Large intestine (tissue), 12 donors: ENCODE data around the gene GNG5. TPM values are rescaled to one million over a fixed set of nuclear protein-coding genes. Genes with fewer than 3 reads are reported as not detected.
A peak's percentile ranks its signal among the peaks of the same experiment; 100 is the strongest.

Source experiments
- DNase-seq, 2 donors: peaks; one replicate each; pipeline versions ENCODE4 v3.0.0 to v3.0.0-alpha.2; 2013
- H3K27ac ChIP-seq: one replicate; pipeline ENCODE4 v1.5.1; 2013; ENCODE audit warnings: low read length
- H3K27me3 ChIP-seq: 2 replicates; pipeline ENCODE4 v1.6.1; 2013; ENCODE audit warnings: low read length; ENCODE audit not compliant: control insufficient read depth, insufficient read depth
- H3K36me3 ChIP-seq: 2 replicates; pipeline ENCODE4 v1.6.1; 2013; ENCODE audit warnings: low read length; ENCODE audit not compliant: control insufficient read depth, insufficient read depth
- H3K4me1 ChIP-seq: one replicate; pipeline ENCODE4 v1.6.1; 2013; ENCODE audit warnings: low read length; ENCODE audit not compliant: control insufficient read depth, insufficient read depth
- H3K4me3 ChIP-seq: one replicate; pipeline ENCODE4 v1.5.1; 2013; ENCODE audit warnings: low read length
- H3K9me3 ChIP-seq: one replicate; pipeline ENCODE4 v1.6.1; 2013; ENCODE audit warnings: mild to moderate bottlenecking, low read depth, low read length, moderate library complexity; ENCODE audit not compliant: control insufficient read depth
- WGBS: methylation state at CpG from one replicate; pipeline ENCODE4 v1.1.5; 2013; ENCODE audit warnings: low lambda C conversion rate; ENCODE audit not compliant: insufficient coverage; 5-methylcytosine and 5-hydroxymethylcytosine counted together
- long read RNA-seq, 11 donors: transcript quantifications; one replicate each; lab custom pipeline, GENCODE V29; 2026
- polyA plus RNA-seq: library from polyadenylated mRNA; unstranded; fragments of 120-200 nt; gene quantifications from one replicate; pipeline ENCODE4 v1.2.1, GENCODE V29; 2013

GNG5 gene
- 200 TPM for polyA plus RNA-seq
- long read RNA-seq, donor 1, transcript GNG5-201 (3 exons, 920 nt): major isoform, 132 of 133 reads
- long read RNA-seq, donor 1, partial matches to known transcripts: 0 of 133 reads
- long read RNA-seq, donor 1, other reads (novel, unspliced or antisense): 0 of 133 reads
- long read RNA-seq, donor 2, transcript GNG5-201 (3 exons, 920 nt): major isoform, 247 of 277 reads
- long read RNA-seq, donor 2, partial matches to known transcripts: 28 of 277 reads
- long read RNA-seq, donor 2, other reads (novel, unspliced or antisense): 0 of 277 reads
- long read RNA-seq, donor 3: 0 reads
- long read RNA-seq, donor 4, transcript GNG5-201 (3 exons, 920 nt): major isoform, 35 of 35 reads
- long read RNA-seq, donor 4, partial matches to known transcripts: 0 of 35 reads
- long read RNA-seq, donor 4, other reads (novel, unspliced or antisense): 0 of 35 reads
- long read RNA-seq, donor 5, transcript GNG5-201 (3 exons, 920 nt): major isoform, 140 of 148 reads
- long read RNA-seq, donor 5, partial matches to known transcripts: 7 of 148 reads
- long read RNA-seq, donor 5, other reads (novel, unspliced or antisense): 0 of 148 reads
- long read RNA-seq, donor 6, transcript GNG5-201 (3 exons, 920 nt): major isoform, 237 of 257 reads
- long read RNA-seq, donor 6, partial matches to known transcripts: 12 of 257 reads
- long read RNA-seq, donor 6, other reads (novel, unspliced or antisense): 5 of 257 reads
- long read RNA-seq, donor 7, transcript GNG5-201 (3 exons, 920 nt): major isoform, 129 of 129 reads
- long read RNA-seq, donor 7, partial matches to known transcripts: 0 of 129 reads
- long read RNA-seq, donor 7, other reads (novel, unspliced or antisense): 0 of 129 reads
- long read RNA-seq, donor 8, transcript GNG5-201 (3 exons, 920 nt): major isoform, 364 of 393 reads
- long read RNA-seq, donor 8, partial matches to known transcripts: 18 of 393 reads
- long read RNA-seq, donor 8, other reads (novel, unspliced or antisense): 9 of 393 reads
- long read RNA-seq, donor 9, transcript GNG5-201 (3 exons, 920 nt): major isoform, 160 of 163 reads
- long read RNA-seq, donor 9, partial matches to known transcripts: 0 of 163 reads
- long read RNA-seq, donor 9, other reads (novel, unspliced or antisense): 0 of 163 reads
- long read RNA-seq, donor 10, transcript GNG5-201 (3 exons, 920 nt): major isoform, 316 of 329 reads
- long read RNA-seq, donor 10, partial matches to known transcripts: 11 of 329 reads
- long read RNA-seq, donor 10, other reads (novel, unspliced or antisense): 0 of 329 reads
- long read RNA-seq, donor 11, transcript GNG5-201 (3 exons, 920 nt): major isoform, 167 of 168 reads
- long read RNA-seq, donor 11, partial matches to known transcripts: 0 of 168 reads
- long read RNA-seq, donor 11, other reads (novel, unspliced or antisense): 0 of 168 reads

DNA sequence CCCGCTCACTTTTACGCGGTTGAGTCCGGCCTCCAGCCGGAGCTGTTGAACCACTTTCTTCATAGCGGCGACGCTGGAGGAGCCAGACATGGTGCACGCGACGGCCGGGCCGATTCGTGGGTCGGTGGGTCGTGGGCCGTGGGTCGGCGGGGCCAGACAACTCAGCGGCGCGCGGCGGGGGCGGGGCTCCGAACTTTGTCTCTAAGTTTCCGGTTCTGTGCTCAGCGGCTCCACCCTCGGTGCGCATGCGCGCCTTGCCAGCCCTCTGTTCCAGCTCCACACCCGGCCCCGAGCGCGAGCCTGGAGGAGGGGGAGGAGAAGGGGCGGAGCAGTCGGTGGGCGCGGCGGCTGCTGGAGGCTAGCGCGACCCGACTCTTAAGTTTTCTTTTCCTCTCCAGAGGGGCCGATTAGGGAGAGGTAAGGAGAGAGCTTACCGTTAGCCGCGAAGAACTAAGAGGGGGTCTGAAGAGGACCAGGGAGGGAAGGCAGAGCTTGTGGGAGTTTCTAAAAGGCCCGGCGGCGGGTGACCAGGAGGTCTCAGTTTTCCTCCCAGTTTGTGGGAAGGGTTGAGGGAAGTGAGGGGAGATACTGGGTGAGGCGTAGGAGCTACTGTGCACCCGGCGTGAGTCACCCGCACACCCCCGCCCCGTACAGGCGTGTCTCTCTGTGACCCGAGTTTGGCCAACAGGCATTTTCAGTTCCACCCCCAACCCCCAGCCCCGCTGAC is at the start of gene GNG5, which contains the start of gene SPATA1:
Gene GNG5 (minus strand): TSS at position 580 of the 727 bp plus-strand sequence. CDS start 490 bp downstream, at position 90.
Gene SPATA1 (plus strand): TSS at position 385 of the 727 bp plus-strand sequence. CDS start 9,974 bp downstream, outside the sequence.
- peak; percentile 98 to 99 for DNase-seq
- no peaks in the 10 kb centered on the region for H3K4me1 ChIP-seq
- peaks cover 4% of the 10 kb centered on the region for H3K9me3 ChIP-seq
- H3K27me3 ChIP-seq: no peaks in the 10 kb centered on the region
- H3K4me3 ChIP-seq: peak within 1 kb of the TSS; percentile 84
- H3K36me3 ChIP-seq: peaks cover 2% of the 10 kb centered on the region
- peak within 1 kb of the TSS; percentile 95 for H3K27ac ChIP-seq
- no CpG with 5 or more reads among the region's 60 CpGs for WGBS

- DNase-seq: no peak
Measured at GRCh38 chr1:84550826-84551225, 44.4 kb upstream of the GNG5 start.

DNA sequence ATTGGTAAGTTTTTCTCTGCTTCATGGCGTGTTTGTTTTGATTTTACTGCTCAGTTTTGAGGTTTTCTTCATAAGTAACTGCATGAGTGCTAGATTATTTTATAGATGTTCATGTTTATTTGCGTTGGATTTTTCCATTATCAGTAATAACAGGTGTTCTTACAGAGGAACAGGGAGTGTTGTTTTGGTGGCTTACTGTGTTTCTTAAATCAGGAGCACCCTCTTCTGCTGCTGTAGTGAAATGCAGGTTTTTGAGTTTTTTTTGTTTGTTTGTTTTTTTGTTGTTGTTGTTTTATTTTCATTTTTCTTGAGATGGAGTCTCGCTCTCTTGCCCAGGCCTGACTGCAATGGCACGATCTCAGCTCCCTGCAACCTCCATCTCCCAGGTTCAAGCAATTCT is 35.3 kb upstream of the GNG5 start:
- WGBS: 80% methylated on average over 1 of the region's 4 CpGs
- no peaks in the 10 kb centered on the region for H3K9me3 ChIP-seq
- H3K4me3 ChIP-seq: no peak overlapping the region
- no peak for DNase-seq
- no peaks in the 10 kb centered on the region for H3K4me1 ChIP-seq
- H3K27me3 ChIP-seq: no peaks in the 10 kb centered on the region
- peaks cover 2% of the 10 kb centered on the region for H3K36me3 ChIP-seq
- H3K27ac ChIP-seq: no peak overlapping the region

More at GRCh38 chr1:84550826-84551225, 44.4 kb upstream of the GNG5 start:
- H3K27me3 ChIP-seq: no peaks in the 10 kb centered on the region
- no peak overlapping the region for H3K4me3 ChIP-seq
- WGBS: 100% methylated on average over 2 of the region's 2 CpGs
- no peaks in the 10 kb centered on the region for H3K4me1 ChIP-seq
- no peak overlapping the region for H3K27ac ChIP-seq
- no peaks in the 10 kb centered on the region for H3K9me3 ChIP-seq
- peaks cover 4% of the 10 kb centered on the region for H3K36me3 ChIP-seq

GRCh38 chr1:84540759-84541158 is 34.4 kb upstream of the GNG5 start:
- no CpG with 5 or more reads among the region's 1 CpG for WGBS
- Histone ChIP-seq H3K27ac (no peak overlapping the region), H3K4me3 (no peak overlapping the region), H3K36me3 (peaks cover 2% of the 10 kb centered on the region), H3K27me3 (no peaks in the 10 kb centered on the region), H3K4me1 (no peaks in the 10 kb centered on the region), H3K9me3 (no peaks in the 10 kb centered on the region)
- DNase-seq: no peak

DNA sequence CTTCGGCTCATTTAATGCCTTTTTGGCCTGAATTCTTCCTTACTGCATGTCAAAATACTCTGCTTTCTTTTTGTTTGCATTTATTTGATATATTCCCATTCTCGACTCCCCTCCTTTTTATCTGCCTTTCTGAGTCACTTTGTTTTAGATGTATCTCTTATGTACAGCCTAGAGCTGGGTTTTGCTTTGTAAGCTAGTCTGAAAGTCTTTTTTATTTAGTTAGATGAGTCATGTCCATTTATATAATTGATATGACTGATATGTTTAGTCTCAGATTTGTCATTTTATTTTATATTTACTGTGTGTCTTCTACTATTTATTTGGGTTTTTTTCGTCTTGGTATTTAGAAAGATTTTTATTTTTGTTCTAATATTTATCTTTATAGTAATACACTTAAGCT is 33.6 kb upstream of the GNG5 start:
- Histone ChIP-seq H3K9me3 (no peaks in the 10 kb centered on the region), H3K36me3 (peaks cover 2% of the 10 kb centered on the region), H3K27ac (no peak overlapping the region), H3K27me3 (no peaks in the 10 kb centered on the region), H3K4me1 (no peaks in the 10 kb centered on the region), H3K4me3 (no peak overlapping the region)
- no peak for DNase-seq
- whole genome bisulfite sequencing: 74% methylated on average over 3 of the region's 3 CpGs

DNA sequence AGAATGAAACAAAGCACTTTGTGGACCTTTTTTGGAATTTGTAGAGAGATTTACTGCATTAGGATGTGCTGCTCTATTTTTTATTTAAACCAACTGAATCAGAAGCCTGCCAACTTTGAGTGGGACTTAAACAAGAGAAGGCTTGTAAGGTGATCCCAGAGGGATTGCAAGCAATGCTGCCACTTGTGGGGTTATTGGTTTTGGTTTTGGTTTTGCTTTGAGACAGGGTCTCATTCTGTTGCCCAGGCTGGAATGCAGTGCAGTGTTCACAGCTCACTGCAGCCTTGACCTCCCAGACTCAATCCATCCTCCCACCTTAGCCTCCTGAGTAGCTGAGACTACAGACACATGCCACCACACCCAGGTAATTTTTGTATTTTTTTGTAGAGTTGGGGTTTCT is 32.2 kb upstream of the GNG5 start:
- no peak overlapping the region for H3K27ac ChIP-seq
- H3K36me3 ChIP-seq: peaks cover 2% of the 10 kb centered on the region
- no peak overlapping the region for H3K4me3 ChIP-seq
- H3K9me3 ChIP-seq: no peaks in the 10 kb centered on the region
- H3K4me1 ChIP-seq: no peaks in the 10 kb centered on the region
- H3K27me3 ChIP-seq: no peaks in the 10 kb centered on the region
- DNase-seq: no peak

DNA sequence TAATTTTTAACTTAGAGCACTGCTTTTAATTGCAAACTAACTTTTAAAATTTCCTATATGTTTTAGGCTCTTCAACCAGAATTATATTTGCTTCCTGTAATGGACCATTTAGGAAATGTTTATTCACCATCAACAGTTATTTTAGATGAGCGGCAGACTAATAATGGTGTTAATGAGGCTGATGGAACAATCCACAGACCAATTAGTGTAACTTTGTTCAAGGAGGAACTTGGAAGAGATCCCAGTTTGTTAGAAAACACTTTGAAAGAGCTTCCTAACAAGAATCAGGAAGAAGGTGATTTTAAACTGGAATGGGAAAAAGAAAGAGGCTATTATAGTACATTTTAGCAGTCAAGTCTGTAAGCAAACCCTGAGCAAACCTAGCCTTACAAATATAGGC is 19.4 kb upstream of the GNG5 start:
- Histone ChIP-seq H3K9me3 (no peaks in the 10 kb centered on the region), H3K4me1 (no peaks in the 10 kb centered on the region), H3K36me3 (no peaks in the 10 kb centered on the region), H3K27ac (no peak overlapping the region), H3K27me3 (no peaks in the 10 kb centered on the region), H3K4me3 (no peak overlapping the region)
- no peak for DNase-seq
- WGBS: 100% methylated on average over 1 of the region's 1 CpG

DNA sequence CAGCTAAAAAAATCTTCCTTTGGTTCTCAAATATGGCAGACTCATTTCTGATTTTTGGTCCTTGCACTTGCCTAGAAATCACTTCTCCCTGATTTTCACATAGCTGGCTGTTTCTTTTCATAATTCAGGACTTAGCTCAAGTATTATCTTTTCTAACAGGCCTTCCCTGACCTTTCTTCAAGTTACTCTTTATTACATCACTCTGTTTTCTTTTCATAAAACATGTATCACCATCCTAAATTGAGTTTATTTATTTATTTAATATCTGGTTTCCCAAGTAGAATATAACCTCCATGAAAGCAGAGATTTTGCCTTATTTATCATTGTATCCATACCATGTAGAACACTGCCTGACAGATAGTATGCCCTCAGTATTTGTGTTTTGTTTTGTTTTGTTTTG is 18.2 kb upstream of the GNG5 start:
- no peaks in the 10 kb centered on the region for H3K9me3 ChIP-seq
- H3K27ac ChIP-seq: no peak overlapping the region
- H3K36me3 ChIP-seq: no peaks in the 10 kb centered on the region
- H3K4me1 ChIP-seq: no peaks in the 10 kb centered on the region
- H3K4me3 ChIP-seq: no peak overlapping the region
- H3K27me3 ChIP-seq: no peaks in the 10 kb centered on the region
- no peak for DNase-seq

DNA sequence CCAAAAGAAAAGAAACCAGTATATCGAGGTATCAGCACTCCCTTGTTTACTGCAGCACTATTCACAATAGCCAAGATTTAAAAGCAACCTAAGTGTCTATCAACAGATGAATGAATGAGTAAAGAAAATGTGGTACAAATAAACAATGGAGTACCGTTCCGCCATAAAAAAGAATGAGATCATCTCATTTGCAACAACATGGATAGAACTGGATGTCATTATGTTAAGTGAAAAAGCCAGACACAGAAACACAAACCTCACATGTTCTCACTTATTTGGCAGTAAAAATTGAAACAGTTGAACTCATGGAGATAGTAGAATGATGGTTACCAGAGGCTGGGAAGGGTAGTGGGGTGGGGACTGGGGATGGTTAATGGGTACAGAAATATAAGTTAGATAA is 4.3 kb upstream of the GNG5 start:
- no peaks in the 10 kb centered on the region for H3K4me1 ChIP-seq
- no peaks in the 10 kb centered on the region for H3K36me3 ChIP-seq
- H3K27ac ChIP-seq: no peak overlapping the region
- peaks cover 4% of the 10 kb centered on the region for H3K9me3 ChIP-seq
- H3K27me3 ChIP-seq: no peaks in the 10 kb centered on the region
- H3K4me3 ChIP-seq: no peak overlapping the region
- 100% methylated on average over 2 of the region's 3 CpGs for WGBS
- DNase-seq: no peak
